Large intestine (tissue), 3 donors: ENCODE data around the gene OPCML. TPM values are rescaled to one million over a fixed set of nuclear protein-coding genes. Genes with fewer than 3 reads are reported as not detected.

ENCODE experiments used
- DNase-seq, 2 donors: peaks; one replicate each; pipeline versions ENCODE4 v3.0.0 to v3.0.0-alpha.2; 2013
- H3K27ac ChIP-seq: one replicate; pipeline ENCODE4 v1.5.1; 2013; ENCODE audit warnings: low read length
- H3K27me3 ChIP-seq: 2 replicates; pipeline ENCODE4 v1.6.1; 2013; ENCODE audit warnings: low read length; ENCODE audit not compliant: control insufficient read depth, insufficient read depth
- H3K36me3 ChIP-seq: 2 replicates; pipeline ENCODE4 v1.6.1; 2013; ENCODE audit warnings: low read length; ENCODE audit not compliant: control insufficient read depth, insufficient read depth
- H3K4me1 ChIP-seq: one replicate; pipeline ENCODE4 v1.6.1; 2013; ENCODE audit warnings: low read length; ENCODE audit not compliant: control insufficient read depth, insufficient read depth
- H3K4me3 ChIP-seq: one replicate; pipeline ENCODE4 v1.5.1; 2013; ENCODE audit warnings: low read length
- H3K9me3 ChIP-seq: one replicate; pipeline ENCODE4 v1.6.1; 2013; ENCODE audit warnings: mild to moderate bottlenecking, low read depth, low read length, moderate library complexity; ENCODE audit not compliant: control insufficient read depth
- WGBS: methylation state at CpG from one replicate; pipeline ENCODE4 v1.1.5; 2013; ENCODE audit warnings: low lambda C conversion rate; ENCODE audit not compliant: insufficient coverage; 5-methylcytosine and 5-hydroxymethylcytosine counted together
- polyA plus RNA-seq: library from polyadenylated mRNA; unstranded; fragments of 120-200 nt; gene quantifications from one replicate; pipeline ENCODE4 v1.2.1, GENCODE V29; 2013

Gene OPCML
- polyA plus RNA-seq, 1 donor = 1.4 TPM

GRCh38 chr11:132655187-132655855, 877.0 kb downstream of the OPCML start:
- WGBS = 100% methylated on average over 1 of the region's 15 CpGs
- DNase-seq = no peak
- no peaks in the 10 kb centered on the region for H3K36me3 ChIP-seq
- no peaks in the 10 kb centered on the region for H3K9me3 ChIP-seq
- no peak overlapping the region for H3K27ac ChIP-seq
- no peaks in the 10 kb centered on the region for H3K4me1 ChIP-seq
- H3K27me3 ChIP-seq = no peaks in the 10 kb centered on the region
- no peak overlapping the region for H3K4me3 ChIP-seq

DNA sequence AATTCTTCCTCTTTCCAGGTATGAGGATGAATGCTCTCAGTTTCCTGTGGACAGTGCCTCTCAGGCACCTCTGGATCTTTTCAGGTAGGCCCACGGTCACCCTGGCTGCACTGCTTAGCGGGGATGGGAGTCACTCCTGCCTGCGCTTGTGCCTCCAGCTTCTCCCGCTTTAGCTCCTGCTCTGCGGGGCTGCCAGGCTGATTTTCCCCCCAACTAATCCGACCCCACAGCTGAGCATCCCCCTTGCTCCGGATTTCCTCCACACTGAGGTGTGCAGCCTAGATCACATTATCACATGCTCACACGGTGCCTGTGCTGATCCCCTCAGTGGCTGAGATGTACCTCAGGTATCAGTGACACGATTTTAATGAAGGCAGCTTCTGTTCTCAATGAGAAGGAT, 879.1 kb downstream of the OPCML start:
- Histone ChIP-seq H3K27me3 (no peaks in the 10 kb centered on the region), H3K36me3 (no peaks in the 10 kb centered on the region), H3K4me1 (no peaks in the 10 kb centered on the region), H3K27ac (no peak overlapping the region), H3K4me3 (no peak overlapping the region), H3K9me3 (no peaks in the 10 kb centered on the region)
- DNase-seq = no peak
- 60% methylated on average over 1 of the region's 9 CpGs for WGBS

DNA sequence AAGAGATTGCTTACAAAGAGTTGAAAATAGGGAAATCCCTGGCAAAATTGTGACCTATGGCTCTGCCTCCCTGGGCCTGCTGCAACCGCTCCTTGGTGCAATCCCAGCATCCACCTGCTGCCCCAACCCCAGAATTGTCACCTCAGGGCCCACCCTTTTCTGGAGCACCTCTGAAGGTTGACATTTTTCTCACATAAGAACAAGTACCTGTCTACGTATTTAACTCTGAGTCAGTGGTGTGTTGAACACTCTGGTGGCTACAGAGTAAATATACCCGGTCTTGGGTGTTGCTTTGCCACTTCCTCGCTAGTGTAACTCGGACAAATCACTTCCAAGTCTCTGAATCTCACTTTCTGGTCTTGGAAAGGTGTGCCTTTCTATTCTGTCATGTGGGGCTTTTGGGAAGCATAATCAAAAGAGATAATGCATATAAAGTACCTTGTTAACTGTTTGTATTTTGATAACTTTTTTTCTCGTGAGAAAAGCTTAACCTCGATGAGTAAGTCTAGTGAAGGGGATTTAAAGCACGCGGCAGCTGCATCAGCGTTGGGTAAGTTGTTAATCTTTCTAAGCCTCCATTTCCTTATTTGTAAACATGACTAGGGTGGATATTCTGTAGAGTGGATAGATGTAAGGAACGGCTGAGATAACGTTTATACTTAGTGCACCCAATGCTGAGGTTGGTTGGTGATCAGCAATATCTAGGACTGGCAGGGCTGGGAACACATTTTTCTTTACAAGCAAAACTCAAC, 881.2 kb downstream of the OPCML start:
- Histone ChIP-seq H3K27me3 (no peaks in the 10 kb centered on the region), H3K4me1 (no peaks in the 10 kb centered on the region), H3K36me3 (no peaks in the 10 kb centered on the region), H3K4me3 (no peak overlapping the region), H3K9me3 (no peaks in the 10 kb centered on the region), H3K27ac (no peak overlapping the region)
- DNase-seq = no peak
- no CpG with 5 or more reads among the region's 12 CpGs for WGBS

DNA sequence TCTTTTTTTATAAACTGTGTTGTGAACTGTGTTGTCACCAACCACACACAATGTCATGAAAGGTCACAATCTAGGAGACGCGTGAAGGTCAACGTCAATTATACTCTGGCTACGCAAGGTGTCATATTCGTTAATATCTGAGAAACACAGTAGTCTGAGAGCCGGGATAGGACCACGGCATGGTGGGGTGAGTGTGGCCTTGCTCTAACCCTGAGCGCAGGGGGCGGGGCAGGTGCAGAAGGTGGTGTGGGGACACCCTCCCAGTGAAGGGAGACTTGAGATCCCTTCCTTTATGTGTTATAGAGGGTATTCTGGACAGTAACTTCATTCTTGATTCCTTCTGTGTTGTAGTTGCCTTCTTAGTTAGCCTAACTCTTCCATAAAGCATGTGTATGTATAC, 883.0 kb downstream of the OPCML start:
- no peak for DNase-seq
- Histone ChIP-seq H3K9me3 (no peaks in the 10 kb centered on the region), H3K27me3 (no peaks in the 10 kb centered on the region), H3K4me3 (no peak overlapping the region), H3K4me1 (no peaks in the 10 kb centered on the region), H3K27ac (no peak overlapping the region), H3K36me3 (no peaks in the 10 kb centered on the region)
- no CpG with 5 or more reads among the region's 9 CpGs for WGBS

- WGBS = 100% methylated on average over 1 of the region's 8 CpGs
- H3K4me3 ChIP-seq = no peak overlapping the region
- no peak overlapping the region for H3K27ac ChIP-seq
- no peaks in the 10 kb centered on the region for H3K36me3 ChIP-seq
- H3K4me1 ChIP-seq = no peaks in the 10 kb centered on the region
- H3K27me3 ChIP-seq = no peaks in the 10 kb centered on the region
- H3K9me3 ChIP-seq = no peaks in the 10 kb centered on the region
- no peak for DNase-seq
These were observed 883.5 kb downstream of the OPCML start for GRCh38 chr11:132648851-132649250.

DNA sequence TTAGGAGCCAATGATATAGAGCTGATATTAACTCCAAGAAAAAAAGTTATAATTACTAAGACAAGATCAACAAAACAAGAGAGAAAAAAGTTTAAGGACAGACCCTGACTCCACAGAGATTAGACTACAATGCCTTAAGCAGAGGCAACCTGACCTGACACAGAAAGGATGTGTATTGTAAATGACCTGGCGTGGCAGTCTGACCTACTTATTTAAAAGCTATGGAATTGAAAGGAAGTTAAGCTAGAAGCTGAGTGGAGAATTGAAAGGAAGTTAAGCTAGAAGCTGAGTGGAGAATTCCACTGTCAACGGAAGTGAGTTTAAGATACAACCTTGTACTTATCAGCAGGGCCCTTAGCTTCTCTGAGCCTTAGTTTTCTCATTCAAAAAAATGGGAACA, 885.4 kb downstream of the OPCML start:
- H3K27me3 ChIP-seq = no peaks in the 10 kb centered on the region
- WGBS = 60% methylated on average over 2 of the region's 2 CpGs
- no peaks in the 10 kb centered on the region for H3K36me3 ChIP-seq
- H3K4me3 ChIP-seq = no peak overlapping the region
- no peaks in the 10 kb centered on the region for H3K4me1 ChIP-seq
- DNase-seq = no peak
- H3K9me3 ChIP-seq = no peaks in the 10 kb centered on the region
- no peak overlapping the region for H3K27ac ChIP-seq

DNA sequence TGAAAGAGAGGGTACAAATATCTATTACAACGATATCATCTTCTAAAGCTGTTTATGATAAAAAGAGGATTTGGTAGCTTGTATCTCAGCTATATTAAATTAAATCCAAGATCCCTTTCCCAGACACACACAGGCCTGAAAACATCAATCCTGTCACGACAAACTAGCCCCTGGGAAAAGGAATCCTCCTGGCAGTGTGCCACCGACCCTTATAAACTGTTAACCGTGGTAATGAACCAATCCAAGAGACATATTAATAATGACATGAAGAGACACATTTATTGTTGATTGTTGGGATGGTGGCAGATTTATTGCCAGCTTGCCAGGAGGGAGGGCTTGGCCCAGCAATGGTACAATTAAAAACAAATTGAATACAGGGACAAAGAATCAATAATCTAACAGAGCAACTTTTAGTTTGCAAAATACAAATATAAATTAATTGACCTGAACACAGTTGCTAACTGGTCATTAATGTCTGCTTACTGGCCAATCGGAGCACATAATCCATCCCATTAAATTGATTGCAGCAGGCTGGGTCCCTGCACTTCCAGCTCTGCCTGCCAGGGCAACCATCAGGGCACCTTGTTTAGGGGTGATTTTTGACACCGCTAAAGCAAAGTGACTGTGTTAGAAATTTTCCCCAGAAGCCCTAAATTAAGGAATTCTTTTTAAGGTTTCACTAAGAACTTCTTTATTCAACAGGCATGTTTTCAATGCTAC, 887.6 kb downstream of the OPCML start:
- no CpG with 5 or more reads among the region's 6 CpGs for WGBS
- Histone ChIP-seq H3K4me3 (no peak overlapping the region), H3K36me3 (no peaks in the 10 kb centered on the region), H3K4me1 (no peaks in the 10 kb centered on the region), H3K27me3 (no peaks in the 10 kb centered on the region), H3K9me3 (no peaks in the 10 kb centered on the region), H3K27ac (no peak overlapping the region)
- DNase-seq = no peak

DNA sequence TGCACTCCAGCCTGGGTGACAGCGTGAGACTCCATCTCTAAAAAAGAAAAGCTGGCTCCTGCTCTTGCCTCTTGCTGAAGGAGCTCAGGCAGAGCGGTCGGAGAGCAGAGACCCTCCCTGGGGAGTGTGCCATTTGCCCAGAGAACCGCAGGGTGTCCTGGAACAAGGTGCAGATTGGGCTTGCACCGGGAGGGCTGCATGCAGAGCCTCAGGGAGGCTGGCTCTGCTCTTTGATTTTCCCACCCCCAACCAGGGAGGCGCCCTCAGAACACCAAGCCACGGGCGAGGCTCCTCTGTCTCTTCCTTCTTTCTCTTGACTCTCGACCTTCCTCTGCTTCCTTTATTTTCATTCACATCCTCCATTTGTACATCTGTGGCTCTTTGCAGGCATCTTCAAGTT, 889.1 kb downstream of the OPCML start:
- DNase-seq = no peak
- Histone ChIP-seq H3K27me3 (no peaks in the 10 kb centered on the region), H3K9me3 (no peaks in the 10 kb centered on the region), H3K4me3 (no peak overlapping the region), H3K27ac (no peak overlapping the region), H3K36me3 (no peaks in the 10 kb centered on the region), H3K4me1 (no peaks in the 10 kb centered on the region)
- 46% methylated on average over 4 of the region's 9 CpGs for WGBS

- Histone ChIP-seq H3K4me3 (no peak overlapping the region), H3K9me3 (no peaks in the 10 kb centered on the region), H3K27me3 (no peaks in the 10 kb centered on the region), H3K36me3 (no peaks in the 10 kb centered on the region), H3K4me1 (no peaks in the 10 kb centered on the region), H3K27ac (no peak overlapping the region)
- no CpG with 5 or more reads among the region's 3 CpGs for WGBS
- no peak for DNase-seq
These were observed 891.3 kb downstream of the OPCML start for GRCh38 chr11:132640952-132641351.

DNA sequence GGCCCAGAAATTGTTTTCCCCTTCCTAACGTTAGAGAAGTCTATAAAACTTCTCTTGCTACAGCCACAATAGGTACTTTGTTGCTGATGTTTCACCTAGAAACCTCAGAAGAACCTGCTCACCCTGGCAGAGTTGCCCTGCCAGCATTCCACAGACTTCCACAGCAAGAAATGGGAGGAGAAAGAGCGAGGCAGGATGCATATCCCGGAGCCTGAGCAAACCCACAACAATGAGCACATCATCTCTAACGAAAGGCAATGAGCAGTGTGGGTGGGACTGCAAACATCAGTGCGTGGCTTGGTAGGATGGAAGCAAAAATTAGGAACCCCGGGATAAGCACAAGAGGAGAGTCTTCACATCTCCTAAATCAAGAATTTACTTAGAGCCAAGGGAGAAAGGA, 892.3 kb downstream of the OPCML start:
- Histone ChIP-seq H3K4me3 (no peak overlapping the region), H3K27ac (no peak overlapping the region), H3K36me3 (no peaks in the 10 kb centered on the region), H3K4me1 (no peaks in the 10 kb centered on the region), H3K27me3 (no peaks in the 10 kb centered on the region), H3K9me3 (no peaks in the 10 kb centered on the region)
- 60% methylated on average over 1 of the region's 6 CpGs for WGBS
- DNase-seq = no peak
